ENCODE measurements around the gene DCK. TPM values are rescaled to one million over a fixed set of nuclear protein-coding genes. Genes with fewer than 3 reads are reported as not detected.
A peak's percentile ranks its signal among the peaks of the same experiment; 100 is the strongest.

DCK gene
- total RNA-seq, 6 experiments from 2014 or later: 1.9 to 7.2 (median 3.6) TPM

GRCh38 chr4:71074452-71075299 is 81.2 kb downstream of the DCK start:
- TF ChIP-seq CTCF (IDR thresholded peaks at IDR 0.05): no peak
- no peak for TF ChIP-seq POLR2A (IDR thresholded peaks at IDR 0.05)
- ATAC-seq (peak in 3 of 4 donors; percentile 35 to 49 (median 43)), DNase-seq (no peak)
- Histone ChIP-seq H3K4me1 (no peaks in the 10 kb centered on the region), H3K27ac (no peak overlapping the region), H3K36me3 (no peaks in the 10 kb centered on the region), H3K4me3 (no peak overlapping the region), H3K27me3 (no peaks in the 10 kb centered on the region), H3K9me3 (no peaks in the 10 kb centered on the region)
- 45% methylated on average over 10 of the region's 10 CpGs for WGBS (ENCODE audit: insufficient coverage, low coverage, low lambda C conversion rate, missing lambda C conversion rate)
- intact Hi-C loops (cut with DNase I): no loop called here

Other genes starting within 250 kb of the DCK start
- gene GRSF1, start 153.8 kb upstream of the DCK start, total RNA-seq: 10 to 100 TPM; 26.8 to 42.2 (median 34.2) TPM
- gene MOB1B, start 91.3 kb upstream of the DCK start, total RNA-seq: 10 to 100 TPM in 1 of 6 experiments, 1 to 10 TPM in 5; 4.4 to 13.0 (median 6.5) TPM